Aortic smooth muscle cell (primary cell): ENCODE measurements around the gene KLK2. TPM values are rescaled to one million over a fixed set of nuclear protein-coding genes. Genes with fewer than 3 reads are reported as not detected.

ENCODE experiments used
- total RNA-seq: library from RNA; depleted of rRNA; stranded (reverse); fragments of >200 nt; gene quantifications from 2 replicates; pipeline ENCODE4 v1.2.3, GENCODE V29; 2014

Gene KLK2
- total RNA-seq = not detected in 2 replicates

GRCh38 chr19:50873056-50873455 lies at the start of gene KLK2:
Gene KLK2 (plus strand): TSS chr19:50873439. CDS start chr19:50873474, 35 bp downstream.

GRCh38 chr19:50833117-50833801 lies 40.0 kb upstream of the KLK2 start, which contains the start of gene KLK15:
Gene KLK15 (minus strand): TSS chr19:50833574. CDS start chr19:50831492, 2,082 bp downstream.

GRCh38 chr19:50854636-50855410 lies 18.4 kb upstream of the KLK2 start, which contains the start of gene KLK3:
Gene KLK3 (plus strand): TSS chr19:50854915. CDS start chr19:50854956, 41 bp downstream.

GRCh38 chr19:50911206-50912101 lies 38.2 kb downstream of the KLK2 start, which contains the start of gene KLK4:
Gene KLK4 (minus strand): TSS chr19:50911395. CDS start chr19:50910738, 657 bp downstream.

Other genes with a start within 250 kb of the KLK2 start
- 0.12 and 0.13 TPM in 2 replicates for gene SYT3, start 233.6 kb upstream of the KLK2 start, total RNA-seq
- gene C19orf81, start 224.0 kb upstream of the KLK2 start, total RNA-seq = 0.53 and 0.62 TPM in 2 replicates
- gene SHANK1, start 153.6 kb upstream of the KLK2 start, total RNA-seq = 2.1 and 5.7 TPM in 2 replicates
- gene CLEC11A, start 150.1 kb upstream of the KLK2 start, total RNA-seq = 26.0 and 68.1 TPM in 2 replicates
- gene GPR32, start 103.0 kb upstream of the KLK2 start, total RNA-seq = not detected in 2 replicates
- gene ACP4, start 83.0 kb upstream of the KLK2 start, total RNA-seq = not detected in 2 replicates
- not detected in 2 replicates for gene KLK1, start 49.7 kb upstream of the KLK2 start, total RNA-seq
- gene KLK15, start 39.9 kb upstream of the KLK2 start, total RNA-seq = not detected in 2 replicates
- not detected in 2 replicates for gene KLK3, start 18.5 kb upstream of the KLK2 start, total RNA-seq
- gene KLK4, start 38.0 kb downstream of the KLK2 start, total RNA-seq = not detected in 2 replicates
- not detected in 2 replicates for gene KLK5, start 79.6 kb downstream of the KLK2 start, total RNA-seq
- gene KLK6, start 96.2 kb downstream of the KLK2 start, total RNA-seq = not detected in 2 replicates
- gene KLK7, start 110.5 kb downstream of the KLK2 start, total RNA-seq = not detected in 2 replicates
- not detected in 2 replicates for gene KLK8, start 128.2 kb downstream of the KLK2 start, total RNA-seq
- not detected in 2 replicates for gene KLK10, start 146.3 kb downstream of the KLK2 start, total RNA-seq
- not detected in 2 replicates for gene KLK11, start 153.2 kb downstream of the KLK2 start, total RNA-seq
- not detected in 2 replicates for gene KLK12, start 161.6 kb downstream of the KLK2 start, total RNA-seq
- gene KLK13, start 191.7 kb downstream of the KLK2 start, total RNA-seq = not detected in 2 replicates
- gene KLK14, start 209.4 kb downstream of the KLK2 start, total RNA-seq = not detected in 2 replicates
- gene CTU1, start 235.0 kb downstream of the KLK2 start, total RNA-seq = 3.4 and 3.5 TPM in 2 replicates